NB4 (cell line): Measurements from ENCODE around the gene MGME1.

ENCODE experiments used
- CTCF ChIP-seq: IDR thresholded peaks from one replicate; pipeline ENCODE4 v1.5.1; 2012; ENCODE audit warnings: low read depth, low read length
- MYC ChIP-seq: IDR thresholded peaks from 2 replicates; pipeline ENCODE4 v1.6.1; 2011; ENCODE audit warnings: low read depth, low read length
- POLR2A ChIP-seq: IDR thresholded peaks from 2 replicates; pipeline ENCODE4 v1.6.1; 2011; ENCODE audit warnings: mild to moderate bottlenecking; ENCODE audit not compliant: insufficient read length; ENCODE audit errors: extremely low read depth

GRCh38 chr20:17966432-17967310 lies 2.1 kb upstream of the MGME1 start:
- no peak for TF ChIP-seq CTCF
- no peak for TF ChIP-seq MYC
- no peak for TF ChIP-seq POLR2A
